Neural cell (in vitro differentiated cells): ENCODE measurements around the gene PARVG.

Source experiments
- EP300 ChIP-seq: fragments of 450-650 bp; conservative IDR thresholded peaks from 2 replicates; pipeline ENCODE4 v1.6.1; 2014; ENCODE audit warnings: antibody characterized with exemption, mild to moderate bottlenecking, moderate library complexity; ENCODE audit not compliant: poor library complexity, severe bottlenecking
- EZH2 ChIP-seq: fragments of 200-600, 300-800 bp; shearing (Covaris generic), sonication (generic); IDR thresholded peaks from 2 replicates; pipeline ENCODE4 v1.6.1; 2014; ENCODE audit warnings: antibody characterized with exemption, low read length, borderline replicate concordance, mild to moderate bottlenecking; ENCODE audit not compliant: insufficient read depth, poor library complexity, severe bottlenecking
- POLR2AphosphoS5 ChIP-seq: IDR thresholded peaks from 2 replicates; pipeline ENCODE4 v1.6.1; 2012
- TAF1 ChIP-seq: IDR thresholded peaks from 2 replicates; pipeline ENCODE4 v1.6.1; 2012; ENCODE audit warnings: low read depth
- TF ChIP-seq, protein P1 (sequence below): fragments of 450-650 bp; IDR thresholded peaks from 2 replicates; pipeline ENCODE4 v1.5.1; 2014; ENCODE audit warnings: antibody characterized with exemption, mild to moderate bottlenecking, moderate library complexity; ENCODE audit not compliant: poor library complexity, severe bottlenecking
- TF ChIP-seq, protein P2 (sequence below): IDR thresholded peaks from 2 replicates; pipeline ENCODE4 v1.6.1; 2012; ENCODE audit warnings: borderline replicate concordance

DNA sequence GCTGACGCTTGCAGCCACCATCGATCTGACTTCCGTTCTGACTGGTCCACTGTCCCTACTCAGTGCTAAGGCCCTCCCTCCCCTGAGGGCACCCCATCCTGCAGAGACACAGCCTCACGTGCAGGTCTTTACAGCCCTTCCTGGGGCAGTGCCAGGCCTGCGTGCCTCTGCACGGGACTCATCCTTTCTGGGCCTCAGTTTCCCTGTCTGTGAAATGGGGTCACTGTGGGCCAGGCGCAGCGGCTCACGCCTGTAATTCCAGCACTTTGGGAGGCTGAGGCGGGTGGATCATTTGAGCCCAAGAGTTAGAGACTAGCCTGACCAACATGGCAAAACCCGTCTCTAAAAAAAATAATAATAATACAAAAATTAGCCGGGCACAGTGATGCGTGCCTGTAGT is 17.8 kb upstream of the PARVG start:
- TF ChIP-seq, protein P1, sequence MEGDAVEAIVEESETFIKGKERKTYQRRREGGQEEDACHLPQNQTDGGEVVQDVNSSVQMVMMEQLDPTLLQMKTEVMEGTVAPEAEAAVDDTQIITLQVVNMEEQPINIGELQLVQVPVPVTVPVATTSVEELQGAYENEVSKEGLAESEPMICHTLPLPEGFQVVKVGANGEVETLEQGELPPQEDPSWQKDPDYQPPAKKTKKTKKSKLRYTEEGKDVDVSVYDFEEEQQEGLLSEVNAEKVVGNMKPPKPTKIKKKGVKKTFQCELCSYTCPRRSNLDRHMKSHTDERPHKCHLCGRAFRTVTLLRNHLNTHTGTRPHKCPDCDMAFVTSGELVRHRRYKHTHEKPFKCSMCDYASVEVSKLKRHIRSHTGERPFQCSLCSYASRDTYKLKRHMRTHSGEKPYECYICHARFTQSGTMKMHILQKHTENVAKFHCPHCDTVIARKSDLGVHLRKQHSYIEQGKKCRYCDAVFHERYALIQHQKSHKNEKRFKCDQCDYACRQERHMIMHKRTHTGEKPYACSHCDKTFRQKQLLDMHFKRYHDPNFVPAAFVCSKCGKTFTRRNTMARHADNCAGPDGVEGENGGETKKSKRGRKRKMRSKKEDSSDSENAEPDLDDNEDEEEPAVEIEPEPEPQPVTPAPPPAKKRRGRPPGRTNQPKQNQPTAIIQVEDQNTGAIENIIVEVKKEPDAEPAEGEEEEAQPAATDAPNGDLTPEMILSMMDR: no peak
- no peak for TF ChIP-seq EP300
- TF ChIP-seq EZH2: no peak
- no peak for TF ChIP-seq POLR2AphosphoS5
- no peak for TF ChIP-seq TAF1
- TF ChIP-seq, protein P2, sequence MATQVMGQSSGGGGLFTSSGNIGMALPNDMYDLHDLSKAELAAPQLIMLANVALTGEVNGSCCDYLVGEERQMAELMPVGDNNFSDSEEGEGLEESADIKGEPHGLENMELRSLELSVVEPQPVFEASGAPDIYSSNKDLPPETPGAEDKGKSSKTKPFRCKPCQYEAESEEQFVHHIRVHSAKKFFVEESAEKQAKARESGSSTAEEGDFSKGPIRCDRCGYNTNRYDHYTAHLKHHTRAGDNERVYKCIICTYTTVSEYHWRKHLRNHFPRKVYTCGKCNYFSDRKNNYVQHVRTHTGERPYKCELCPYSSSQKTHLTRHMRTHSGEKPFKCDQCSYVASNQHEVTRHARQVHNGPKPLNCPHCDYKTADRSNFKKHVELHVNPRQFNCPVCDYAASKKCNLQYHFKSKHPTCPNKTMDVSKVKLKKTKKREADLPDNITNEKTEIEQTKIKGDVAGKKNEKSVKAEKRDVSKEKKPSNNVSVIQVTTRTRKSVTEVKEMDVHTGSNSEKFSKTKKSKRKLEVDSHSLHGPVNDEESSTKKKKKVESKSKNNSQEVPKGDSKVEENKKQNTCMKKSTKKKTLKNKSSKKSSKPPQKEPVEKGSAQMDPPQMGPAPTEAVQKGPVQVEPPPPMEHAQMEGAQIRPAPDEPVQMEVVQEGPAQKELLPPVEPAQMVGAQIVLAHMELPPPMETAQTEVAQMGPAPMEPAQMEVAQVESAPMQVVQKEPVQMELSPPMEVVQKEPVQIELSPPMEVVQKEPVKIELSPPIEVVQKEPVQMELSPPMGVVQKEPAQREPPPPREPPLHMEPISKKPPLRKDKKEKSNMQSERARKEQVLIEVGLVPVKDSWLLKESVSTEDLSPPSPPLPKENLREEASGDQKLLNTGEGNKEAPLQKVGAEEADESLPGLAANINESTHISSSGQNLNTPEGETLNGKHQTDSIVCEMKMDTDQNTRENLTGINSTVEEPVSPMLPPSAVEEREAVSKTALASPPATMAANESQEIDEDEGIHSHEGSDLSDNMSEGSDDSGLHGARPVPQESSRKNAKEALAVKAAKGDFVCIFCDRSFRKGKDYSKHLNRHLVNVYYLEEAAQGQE: no peak
